ENCODE data around the gene EAPP.

The EAPP gene

GRCh38 chr14:34470319-34470718, 69.2 kb downstream of the EAPP start:
- POLR2A ChIA-PET: interaction anchor here (1.1 kb wide), 1 partner anchor 14 kb away, joined by 3 read pairs; no protein-coding TSS in a partner anchor
- TF ChIP-seq TARDBP (IDR thresholded peaks at IDR 0.05) (no peak), SP1 (IDR thresholded peaks at IDR 0.05) (no peak), L3MBTL2 (conservative IDR thresholded peaks at IDR 0.05) (no peak), FOXM1 (IDR thresholded peaks at IDR 0.05; ENCODE audit: borderline replicate concordance) (no peak), ZNF384 (IDR thresholded peaks at IDR 0.05) (no peak), FOXA1 (IDR thresholded peaks at IDR 0.05) (no peak)
- CTCF ChIA-PET: no interaction called here
- DNase-seq (ENCODE audit: extremely low spot score): no peak

DNA sequence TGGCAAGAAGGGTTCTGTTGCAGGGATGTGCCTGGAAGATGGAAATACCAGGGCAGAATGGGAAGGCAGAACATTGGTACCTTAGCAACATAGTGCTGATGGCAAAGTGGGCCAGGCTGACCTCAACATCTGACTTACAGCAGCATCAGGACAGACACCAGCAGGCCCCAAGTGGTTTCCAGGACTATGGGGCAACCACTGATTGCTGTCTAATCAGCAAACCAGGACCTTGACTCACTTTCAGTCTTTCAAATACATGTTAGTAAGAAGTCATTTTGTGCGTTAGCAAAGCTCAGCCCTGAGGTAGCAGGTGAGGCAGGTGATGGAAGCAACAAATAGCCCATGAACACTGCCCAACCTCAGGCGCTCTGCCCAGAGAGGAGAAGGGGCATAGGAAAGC, 72.8 kb downstream of the EAPP start:
- ChIA-PET POLR2A (no interaction called here), CTCF (no interaction called here)
- TF ChIP-seq CTBP1 (IDR thresholded peaks at IDR 0.05; ENCODE audit: borderline replicate concordance): no peak
- TF ChIP-seq TARDBP (IDR thresholded peaks at IDR 0.05): no peak
- no peak for TF ChIP-seq ZNF384 (IDR thresholded peaks at IDR 0.05)
- DNase-seq (ENCODE audit: extremely low spot score): no peak
